WTC11 (cell line): Measurements from ENCODE around the gene LRRFIP2. TPM values are rescaled to one million over a fixed set of nuclear protein-coding genes. Genes with fewer than 3 reads are reported as not detected.
A peak's percentile ranks its signal among the peaks of the same experiment; 100 is the strongest.

Experiments
- ATAC-seq: fragments of 200-7000 bp; cut with Tn5 transposase; 2 replicates; pipeline ENCODE4 v1.10.0; 2021; ENCODE audit warnings: mild to moderate bottlenecking, moderate library complexity
- CTCF ChIA-PET: fragments of 300-600 bp; sonication (Branson Sonifier 250); formaldehyde crosslinking; loops from one replicate; lab custom pipeline; 2021; ENCODE audit warnings: antibody characterized with exemption; lab: Charles Lee
- POLR2A ChIA-PET: fragments of 350-600 bp; sonication (Branson Sonifier 250); formaldehyde crosslinking; loops from one replicate; lab custom pipeline; 2021; ENCODE audit warnings: antibody characterized with exemption; lab: Charles Lee
- DNase-seq: peaks from one replicate; pipeline ENCODE4 v3.0.0; 2021; ENCODE audit warnings: low spot score
- H3K27ac Mint-ChIP-seq: 2 replicates; pipeline ENCODE4 v1.8.0; 2021; ENCODE audit warnings: mixed read lengths
- H3K27me3 Mint-ChIP-seq: 2 replicates; pipeline ENCODE4 v1.8.0; 2021; ENCODE audit warnings: low read depth, mild to moderate bottlenecking, moderate library complexity, mixed read lengths
- H3K36me3 Mint-ChIP-seq: 2 replicates; pipeline ENCODE4 v1.8.0; 2021; ENCODE audit warnings: mixed read lengths
- H3K4me1 Mint-ChIP-seq: 2 replicates; pipeline ENCODE4 v1.8.0; 2022; ENCODE audit warnings: mixed read lengths
- H3K4me3 Mint-ChIP-seq: 2 replicates; pipeline ENCODE4 v1.8.0; 2021; ENCODE audit warnings: mild to moderate bottlenecking, moderate library complexity, mixed read lengths
- H3K9me3 Mint-ChIP-seq: 2 replicates; pipeline ENCODE4 v1.8.0; 2021; ENCODE audit warnings: mixed read lengths
- ATF1 ChIP-seq: sonication (generic); formaldehyde crosslinking; IDR thresholded peaks from 2 replicates; pipeline ENCODE4 v1.8.1; 2023; ENCODE audit warnings: mild to moderate bottlenecking, moderate library complexity, missing genetic modification reagents
- ESRRA ChIP-seq: sonication (generic); formaldehyde crosslinking; IDR thresholded peaks from 2 replicates; pipeline ENCODE4 v1.8.1; 2022; ENCODE audit warnings: mild to moderate bottlenecking, missing genetic modification reagents, borderline replicate concordance
- GABPB1 ChIP-seq: sonication (generic); formaldehyde crosslinking; IDR thresholded peaks from 2 replicates; pipeline ENCODE4 v1.8.1; 2023; ENCODE audit warnings: mild to moderate bottlenecking, missing genetic modification reagents
- KAT7 ChIP-seq: sonication (generic); formaldehyde crosslinking; IDR thresholded peaks from 2 replicates; pipeline ENCODE4 v1.8.1; 2023; ENCODE audit warnings: missing genetic modification reagents, mild to moderate bottlenecking, borderline replicate concordance
- NFYB ChIP-seq: sonication (generic); formaldehyde crosslinking; conservative IDR thresholded peaks from 2 replicates; pipeline ENCODE4 v1.8.0; 2022; ENCODE audit warnings: low read depth, missing genetic modification reagents
- NR2C2 ChIP-seq: sonication (generic); formaldehyde crosslinking; IDR thresholded peaks from 2 replicates; pipeline ENCODE4 v1.8.0; 2022; ENCODE audit warnings: mild to moderate bottlenecking, missing genetic modification reagents
- SMAD3 ChIP-seq: sonication (generic); formaldehyde crosslinking; IDR thresholded peaks from 2 replicates; pipeline ENCODE4 v1.8.0; 2022; ENCODE audit warnings: missing genetic modification reagents, mild to moderate bottlenecking, borderline replicate concordance
- SP1 ChIP-seq: sonication (generic); formaldehyde crosslinking; conservative IDR thresholded peaks from 2 replicates; pipeline ENCODE4 v1.8.1; 2022; ENCODE audit warnings: missing genetic modification reagents
- ZNF138 ChIP-seq: sonication (generic); formaldehyde crosslinking; conservative IDR thresholded peaks from 2 replicates; pipeline ENCODE4 v1.8.1; 2022; ENCODE audit warnings: mild to moderate bottlenecking, moderate library complexity, missing genetic modification reagents
- ZNF423 ChIP-seq: fragments of 250-450 bp; sonication (Bioruptor Pico); IDR thresholded peaks from 2 replicates; pipeline ENCODE4 v2.1.2; 2022; ENCODE audit warnings: mild to moderate bottlenecking, moderate library complexity
- total RNA-seq: library from RNA; stranded (reverse); gene quantifications from 3 replicates; pipeline ENCODE4 v1.2.3, GENCODE V29; 2021
- TF ChIP-seq, protein P1 (sequence below): fragments of 250-450 bp; sonication (Bioruptor Pico); IDR thresholded peaks from 2 replicates; pipeline ENCODE4 v1.9.0; 2021; ENCODE audit warnings: moderate library complexity, mild to moderate bottlenecking, inconsistent platforms, borderline replicate concordance
- TF ChIP-seq, protein P2 (sequence below): fragments of 250-450 bp; sonication (Bioruptor Pico); IDR thresholded peaks from 2 replicates; pipeline ENCODE4 v1.9.0; 2021; ENCODE audit warnings: mild to moderate bottlenecking
- TF ChIP-seq, protein P3 (sequence below): fragments of 250-450 bp; sonication (Bioruptor Pico); conservative IDR thresholded peaks from 2 replicates; pipeline ENCODE4 v1.9.0; 2021; ENCODE audit warnings: mild to moderate bottlenecking
- TF ChIP-seq, protein P4 (sequence below): fragments of 250-450 bp; sonication (Bioruptor Pico); IDR thresholded peaks from 2 replicates; pipeline ENCODE4 v1.8.0; 2021; ENCODE audit warnings: mild to moderate bottlenecking
- TF ChIP-seq, protein P5 (sequence below): sonication (generic); formaldehyde crosslinking; IDR thresholded peaks from 2 replicates; pipeline ENCODE4 v1.8.1; 2023; ENCODE audit warnings: mild to moderate bottlenecking, moderate library complexity, missing genetic modification reagents
- TF ChIP-seq, protein P6 (sequence below): sonication (generic); formaldehyde crosslinking; IDR thresholded peaks from 2 replicates; pipeline ENCODE4 v1.8.0; 2022; ENCODE audit warnings: mild to moderate bottlenecking, missing genetic modification reagents
- TF ChIP-seq, protein P7 (sequence below): sonication (generic); formaldehyde crosslinking; IDR thresholded peaks from 2 replicates; pipeline ENCODE4 v1.8.1; 2022; ENCODE audit warnings: low read depth, missing genetic modification reagents, borderline replicate concordance
- TF ChIP-seq, protein P8 (sequence below): sonication (generic); formaldehyde crosslinking; IDR thresholded peaks from 2 replicates; pipeline ENCODE4 v1.8.0; 2022; ENCODE audit warnings: missing genetic modification reagents
- TF ChIP-seq, protein P9 (sequence below): sonication (generic); formaldehyde crosslinking; IDR thresholded peaks from 2 replicates; pipeline ENCODE4 v1.8.1; 2023; ENCODE audit warnings: mild to moderate bottlenecking, missing genetic modification reagents, moderate library complexity

LRRFIP2 gene
- total RNA-seq, 1 experiment from 2014 or later = 23.7 TPM

DNA sequence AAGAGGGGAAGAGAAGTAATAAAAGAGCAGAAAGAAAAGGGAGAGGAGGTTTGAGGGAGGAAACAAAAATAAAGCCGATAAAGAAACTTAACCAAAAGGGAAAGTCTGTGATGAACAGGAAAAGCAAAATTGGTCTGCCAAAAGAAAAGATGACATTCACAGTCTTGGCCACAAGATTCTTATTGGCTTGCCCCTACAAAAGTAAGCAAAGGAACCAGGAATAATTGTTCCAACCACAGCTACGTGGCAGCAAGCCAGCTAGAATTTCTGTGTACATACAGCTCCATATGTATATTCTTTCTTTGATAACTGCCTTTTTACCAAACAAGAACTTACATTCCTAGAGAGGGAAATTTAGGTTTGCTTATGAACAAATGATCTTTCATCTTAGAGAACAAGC is 101.5 kb downstream of the LRRFIP2 start:
- no peaks in the 10 kb centered on the region for H3K4me1 Mint-ChIP-seq
- no peaks in the 10 kb centered on the region for H3K27me3 Mint-ChIP-seq
- CTCF ChIA-PET = no interaction called here
- no peaks in the 10 kb centered on the region for H3K9me3 Mint-ChIP-seq
- ATAC-seq (no peak), DNase-seq (no peak)
- POLR2A ChIA-PET = no interaction called here
- peak overlapping the region; percentile 2; the same call in 1 of the 2 replicates for H3K27ac Mint-ChIP-seq
- no peaks in the 10 kb centered on the region for H3K36me3 Mint-ChIP-seq
- no peak overlapping the region for H3K4me3 Mint-ChIP-seq
- TF ChIP-seq, protein P1, sequence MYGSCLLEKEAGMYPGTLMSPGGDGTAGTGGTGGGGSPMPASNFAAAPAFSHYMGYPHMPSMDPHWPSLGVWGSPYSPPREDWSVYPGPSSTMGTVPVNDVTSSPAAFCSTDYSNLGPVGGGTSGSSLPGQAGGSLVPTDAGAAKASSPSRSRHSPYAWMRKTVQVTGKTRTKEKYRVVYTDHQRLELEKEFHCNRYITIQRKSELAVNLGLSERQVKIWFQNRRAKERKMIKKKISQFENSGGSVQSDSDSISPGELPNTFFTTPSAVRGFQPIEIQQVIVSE (CRISPR knock-in tag) = no peak
- TF ChIP-seq, protein P2, sequence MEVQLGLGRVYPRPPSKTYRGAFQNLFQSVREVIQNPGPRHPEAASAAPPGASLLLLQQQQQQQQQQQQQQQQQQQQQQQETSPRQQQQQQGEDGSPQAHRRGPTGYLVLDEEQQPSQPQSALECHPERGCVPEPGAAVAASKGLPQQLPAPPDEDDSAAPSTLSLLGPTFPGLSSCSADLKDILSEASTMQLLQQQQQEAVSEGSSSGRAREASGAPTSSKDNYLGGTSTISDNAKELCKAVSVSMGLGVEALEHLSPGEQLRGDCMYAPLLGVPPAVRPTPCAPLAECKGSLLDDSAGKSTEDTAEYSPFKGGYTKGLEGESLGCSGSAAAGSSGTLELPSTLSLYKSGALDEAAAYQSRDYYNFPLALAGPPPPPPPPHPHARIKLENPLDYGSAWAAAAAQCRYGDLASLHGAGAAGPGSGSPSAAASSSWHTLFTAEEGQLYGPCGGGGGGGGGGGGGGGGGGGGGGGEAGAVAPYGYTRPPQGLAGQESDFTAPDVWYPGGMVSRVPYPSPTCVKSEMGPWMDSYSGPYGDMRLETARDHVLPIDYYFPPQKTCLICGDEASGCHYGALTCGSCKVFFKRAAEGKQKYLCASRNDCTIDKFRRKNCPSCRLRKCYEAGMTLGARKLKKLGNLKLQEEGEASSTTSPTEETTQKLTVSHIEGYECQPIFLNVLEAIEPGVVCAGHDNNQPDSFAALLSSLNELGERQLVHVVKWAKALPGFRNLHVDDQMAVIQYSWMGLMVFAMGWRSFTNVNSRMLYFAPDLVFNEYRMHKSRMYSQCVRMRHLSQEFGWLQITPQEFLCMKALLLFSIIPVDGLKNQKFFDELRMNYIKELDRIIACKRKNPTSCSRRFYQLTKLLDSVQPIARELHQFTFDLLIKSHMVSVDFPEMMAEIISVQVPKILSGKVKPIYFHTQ (CRISPR knock-in tag) = no peak
- TF ChIP-seq ATF1 (CRISPR knock-in tag) (no peak), ZNF423 (CRISPR knock-in tag) (no peak), NR2C2 (CRISPR knock-in tag) (no peak), NFYB (CRISPR knock-in tag) (no peak), KAT7 (CRISPR knock-in tag) (no peak)
- TF ChIP-seq, protein P3, sequence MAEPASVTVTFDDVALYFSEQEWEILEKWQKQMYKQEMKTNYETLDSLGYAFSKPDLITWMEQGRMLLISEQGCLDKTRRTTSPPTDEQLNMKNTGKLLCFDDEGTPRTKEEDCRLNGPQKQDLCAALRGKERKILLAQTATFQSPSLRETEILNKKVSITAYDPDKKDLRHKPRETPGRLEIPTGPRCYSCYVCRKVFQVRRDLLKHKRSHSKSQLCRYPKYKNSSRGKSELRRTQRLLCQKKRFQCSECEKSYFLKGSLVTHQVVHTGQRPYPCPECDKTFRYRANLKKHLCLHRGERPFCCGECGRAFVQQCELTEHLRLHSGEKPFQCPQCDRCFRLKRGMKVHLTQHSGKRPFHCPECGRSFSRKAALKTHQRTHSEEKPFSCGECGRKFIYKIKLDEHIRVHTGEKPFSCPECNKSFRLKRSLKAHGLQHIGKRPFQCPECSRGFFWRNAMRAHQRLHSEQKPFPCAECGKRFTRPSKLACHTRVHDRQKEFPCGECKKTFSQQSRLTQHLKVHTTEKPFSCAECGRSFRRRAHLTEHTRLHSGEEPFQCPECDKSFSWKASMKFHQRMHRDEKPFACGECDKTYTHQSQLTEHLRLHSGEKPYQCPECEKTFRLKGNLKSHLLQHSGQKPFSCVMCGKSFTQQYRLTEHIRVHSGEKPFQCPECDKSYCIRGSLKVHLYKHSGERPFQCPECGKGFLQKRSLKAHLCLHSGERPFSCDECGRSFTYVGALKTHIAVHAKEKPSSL = no peak
- TF ChIP-seq, protein P4, sequence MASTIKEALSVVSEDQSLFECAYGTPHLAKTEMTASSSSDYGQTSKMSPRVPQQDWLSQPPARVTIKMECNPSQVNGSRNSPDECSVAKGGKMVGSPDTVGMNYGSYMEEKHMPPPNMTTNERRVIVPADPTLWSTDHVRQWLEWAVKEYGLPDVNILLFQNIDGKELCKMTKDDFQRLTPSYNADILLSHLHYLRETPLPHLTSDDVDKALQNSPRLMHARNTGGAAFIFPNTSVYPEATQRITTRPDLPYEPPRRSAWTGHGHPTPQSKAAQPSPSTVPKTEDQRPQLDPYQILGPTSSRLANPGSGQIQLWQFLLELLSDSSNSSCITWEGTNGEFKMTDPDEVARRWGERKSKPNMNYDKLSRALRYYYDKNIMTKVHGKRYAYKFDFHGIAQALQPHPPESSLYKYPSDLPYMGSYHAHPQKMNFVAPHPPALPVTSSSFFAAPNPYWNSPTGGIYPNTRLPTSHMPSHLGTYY = no peak
- TF ChIP-seq, protein P5, sequence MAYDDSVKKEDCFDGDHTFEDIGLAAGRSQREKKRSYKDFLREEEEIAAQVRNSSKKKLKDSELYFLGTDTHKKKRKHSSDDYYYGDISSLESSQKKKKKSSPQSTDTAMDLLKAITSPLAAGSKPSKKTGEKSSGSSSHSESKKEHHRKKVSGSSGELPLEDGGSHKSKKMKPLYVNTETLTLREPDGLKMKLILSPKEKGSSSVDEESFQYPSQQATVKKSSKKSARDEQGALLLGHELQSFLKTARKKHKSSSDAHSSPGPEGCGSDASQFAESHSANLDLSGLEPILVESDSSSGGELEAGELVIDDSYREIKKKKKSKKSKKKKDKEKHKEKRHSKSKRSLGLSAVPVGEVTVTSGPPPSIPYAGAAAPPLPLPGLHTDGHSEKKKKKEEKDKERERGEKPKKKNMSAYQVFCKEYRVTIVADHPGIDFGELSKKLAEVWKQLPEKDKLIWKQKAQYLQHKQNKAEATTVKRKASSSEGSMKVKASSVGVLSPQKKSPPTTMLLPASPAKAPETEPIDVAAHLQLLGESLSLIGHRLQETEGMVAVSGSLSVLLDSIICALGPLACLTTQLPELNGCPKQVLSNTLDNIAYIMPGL (CRISPR knock-in tag) = no peak

DNA sequence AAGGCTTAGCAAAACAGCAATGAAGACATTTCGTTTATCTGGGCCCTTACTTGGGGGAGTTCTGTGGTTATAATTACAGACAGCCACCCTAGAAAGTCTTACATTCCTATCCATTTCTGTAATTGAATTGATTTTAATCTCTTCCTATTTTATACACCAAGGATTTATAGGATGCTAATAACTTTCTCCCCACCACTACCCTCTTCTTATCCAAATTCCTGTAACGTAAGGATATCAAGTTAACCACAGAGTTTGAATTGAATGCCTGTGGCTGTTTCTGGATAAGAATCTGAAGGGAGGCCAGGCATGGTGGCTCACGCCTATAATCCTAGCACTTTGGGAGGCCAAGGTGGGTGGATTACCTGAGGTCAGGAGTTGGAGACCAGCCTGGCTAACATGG is 102.5 kb downstream of the LRRFIP2 start:
- Mint-ChIP-seq H3K9me3 (no peaks in the 10 kb centered on the region), H3K27me3 (no peaks in the 10 kb centered on the region), H3K36me3 (no peaks in the 10 kb centered on the region)

More for the DNA sequence above, 102.5 kb downstream of the LRRFIP2 start:
- POLR2A ChIA-PET = no interaction called here
- CTCF ChIA-PET = no interaction called here
- no peak overlapping the region for H3K27ac Mint-ChIP-seq
- H3K4me3 Mint-ChIP-seq = no peak overlapping the region
- no peaks in the 10 kb centered on the region for H3K4me1 Mint-ChIP-seq
- DNase-seq (no peak), ATAC-seq (no peak)
- TF ChIP-seq, protein P6, sequence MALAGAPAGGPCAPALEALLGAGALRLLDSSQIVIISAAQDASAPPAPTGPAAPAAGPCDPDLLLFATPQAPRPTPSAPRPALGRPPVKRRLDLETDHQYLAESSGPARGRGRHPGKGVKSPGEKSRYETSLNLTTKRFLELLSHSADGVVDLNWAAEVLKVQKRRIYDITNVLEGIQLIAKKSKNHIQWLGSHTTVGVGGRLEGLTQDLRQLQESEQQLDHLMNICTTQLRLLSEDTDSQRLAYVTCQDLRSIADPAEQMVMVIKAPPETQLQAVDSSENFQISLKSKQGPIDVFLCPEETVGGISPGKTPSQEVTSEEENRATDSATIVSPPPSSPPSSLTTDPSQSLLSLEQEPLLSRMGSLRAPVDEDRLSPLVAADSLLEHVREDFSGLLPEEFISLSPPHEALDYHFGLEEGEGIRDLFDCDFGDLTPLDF = no peak
- TF ChIP-seq, protein P7, sequence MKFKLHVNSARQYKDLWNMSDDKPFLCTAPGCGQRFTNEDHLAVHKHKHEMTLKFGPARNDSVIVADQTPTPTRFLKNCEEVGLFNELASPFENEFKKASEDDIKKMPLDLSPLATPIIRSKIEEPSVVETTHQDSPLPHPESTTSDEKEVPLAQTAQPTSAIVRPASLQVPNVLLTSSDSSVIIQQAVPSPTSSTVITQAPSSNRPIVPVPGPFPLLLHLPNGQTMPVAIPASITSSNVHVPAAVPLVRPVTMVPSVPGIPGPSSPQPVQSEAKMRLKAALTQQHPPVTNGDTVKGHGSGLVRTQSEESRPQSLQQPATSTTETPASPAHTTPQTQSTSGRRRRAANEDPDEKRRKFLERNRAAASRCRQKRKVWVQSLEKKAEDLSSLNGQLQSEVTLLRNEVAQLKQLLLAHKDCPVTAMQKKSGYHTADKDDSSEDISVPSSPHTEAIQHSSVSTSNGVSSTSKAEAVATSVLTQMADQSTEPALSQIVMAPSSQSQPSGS (CRISPR knock-in tag) = no peak
- TF ChIP-seq SMAD3 (CRISPR knock-in tag) = no peak
- TF ChIP-seq ZNF138 = no peak
- TF ChIP-seq, protein P8, sequence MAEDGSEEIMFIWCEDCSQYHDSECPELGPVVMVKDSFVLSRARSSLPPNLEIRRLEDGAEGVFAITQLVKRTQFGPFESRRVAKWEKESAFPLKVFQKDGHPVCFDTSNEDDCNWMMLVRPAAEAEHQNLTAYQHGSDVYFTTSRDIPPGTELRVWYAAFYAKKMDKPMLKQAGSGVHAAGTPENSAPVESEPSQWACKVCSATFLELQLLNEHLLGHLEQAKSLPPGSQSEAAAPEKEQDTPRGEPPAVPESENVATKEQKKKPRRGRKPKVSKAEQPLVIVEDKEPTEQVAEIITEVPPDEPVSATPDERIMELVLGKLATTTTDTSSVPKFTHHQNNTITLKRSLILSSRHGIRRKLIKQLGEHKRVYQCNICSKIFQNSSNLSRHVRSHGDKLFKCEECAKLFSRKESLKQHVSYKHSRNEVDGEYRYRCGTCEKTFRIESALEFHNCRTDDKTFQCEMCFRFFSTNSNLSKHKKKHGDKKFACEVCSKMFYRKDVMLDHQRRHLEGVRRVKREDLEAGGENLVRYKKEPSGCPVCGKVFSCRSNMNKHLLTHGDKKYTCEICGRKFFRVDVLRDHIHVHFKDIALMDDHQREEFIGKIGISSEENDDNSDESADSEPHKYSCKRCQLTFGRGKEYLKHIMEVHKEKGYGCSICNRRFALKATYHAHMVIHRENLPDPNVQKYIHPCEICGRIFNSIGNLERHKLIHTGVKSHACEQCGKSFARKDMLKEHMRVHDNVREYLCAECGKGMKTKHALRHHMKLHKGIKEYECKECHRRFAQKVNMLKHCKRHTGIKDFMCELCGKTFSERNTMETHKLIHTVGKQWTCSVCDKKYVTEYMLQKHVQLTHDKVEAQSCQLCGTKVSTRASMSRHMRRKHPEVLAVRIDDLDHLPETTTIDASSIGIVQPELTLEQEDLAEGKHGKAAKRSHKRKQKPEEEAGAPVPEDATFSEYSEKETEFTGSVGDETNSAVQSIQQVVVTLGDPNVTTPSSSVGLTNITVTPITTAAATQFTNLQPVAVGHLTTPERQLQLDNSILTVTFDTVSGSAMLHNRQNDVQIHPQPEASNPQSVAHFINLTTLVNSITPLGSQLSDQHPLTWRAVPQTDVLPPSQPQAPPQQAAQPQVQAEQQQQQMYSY (CRISPR knock-in tag) = no peak
- TF ChIP-seq, protein P9, sequence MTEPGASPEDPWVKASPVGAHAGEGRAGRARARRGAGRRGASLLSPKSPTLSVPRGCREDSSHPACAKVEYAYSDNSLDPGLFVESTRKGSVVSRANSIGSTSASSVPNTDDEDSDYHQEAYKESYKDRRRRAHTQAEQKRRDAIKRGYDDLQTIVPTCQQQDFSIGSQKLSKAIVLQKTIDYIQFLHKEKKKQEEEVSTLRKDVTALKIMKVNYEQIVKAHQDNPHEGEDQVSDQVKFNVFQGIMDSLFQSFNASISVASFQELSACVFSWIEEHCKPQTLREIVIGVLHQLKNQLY (CRISPR knock-in tag) = no peak
- no peak for TF ChIP-seq SP1 (CRISPR knock-in tag)
- no peak for TF ChIP-seq ESRRA (CRISPR knock-in tag)
- no peak for TF ChIP-seq KAT7 (CRISPR knock-in tag)
- TF ChIP-seq GABPB1 (CRISPR knock-in tag) = no peak
